Keratinocyte (primary cell): Measurements from ENCODE around the gene ARHGAP8. TPM values are rescaled to one million over a fixed set of nuclear protein-coding genes. Genes with fewer than 3 reads are reported as not detected.
"Not testable (repeated sequence)": the region's sequence is repeated elsewhere in the genome, so short reads cannot be mapped to it uniquely, and the experiment has no call there.

ENCODE experiments used
- DNase-seq: peaks from one replicate; pipeline ENCODE4 v3.0.0-alpha.2; 2011; ENCODE audit warnings: low read depth, missing footprints, low spot score
- FAIRE-seq: peaks from 2 replicates; lab custom pipeline; 2011; peaks lifted over from hg19 to GRCh38; lab: Jason Lieb, UNC
- H2AFZ ChIP-seq: 2 replicates; pipeline ENCODE4 v1.6.0; 2012; ENCODE audit warnings: low read length, control low read depth, inconsistent platforms; ENCODE audit not compliant: control insufficient read depth
- H3K27ac ChIP-seq: 2 replicates; pipeline ENCODE4 v1.5.1; 2011; ENCODE audit warnings: low read length; ENCODE audit not compliant: control insufficient read depth, insufficient read depth
- H3K27me3 ChIP-seq: 3 replicates; pipeline ENCODE4 v1.6.0; 2011; ENCODE audit warnings: low read length; ENCODE audit not compliant: control insufficient read depth, insufficient read depth; ENCODE audit errors: extremely low read depth
- H3K36me3 ChIP-seq, 2 experiments: 2 replicates in 1 of 2; 3 replicates in 1 of 2; pipeline ENCODE4 v1.5.1; 2011; ENCODE audit warnings: low read length in 2 of 2, mild to moderate bottlenecking in 1 of 2; ENCODE audit not compliant: control insufficient read depth in 2 of 2, insufficient read depth in 2 of 2; ENCODE audit errors: extremely low read depth in 1 of 2
- H3K4me1 ChIP-seq: 3 replicates; pipeline ENCODE4 v1.5.1; 2011; ENCODE audit warnings: low read length; ENCODE audit not compliant: control insufficient read depth, insufficient read depth; ENCODE audit errors: extremely low read depth
- H3K4me2 ChIP-seq: 3 replicates; pipeline ENCODE4 v1.6.0; 2011; ENCODE audit warnings: low read depth, low read length; ENCODE audit not compliant: control insufficient read depth, insufficient read depth; ENCODE audit errors: extremely low read depth
- H3K4me3 ChIP-seq, 3 experiments: fragments of 200-600 bp in 1 of 3; sonication (generic) in 1 of 3; 2 replicates in 2 of 3; 3 replicates in 1 of 3; pipeline ENCODE4 v1.5.1; 2011 to 2016; ENCODE audit warnings: low read length in 3 of 3, mild to moderate bottlenecking in 3 of 3, control low read depth in 2 of 3, inconsistent platforms in 1 of 3, low read depth in 1 of 3, mixed read lengths in 1 of 3, mixed run types in 1 of 3, moderate library complexity in 1 of 3; ENCODE audit not compliant: control insufficient read depth in 2 of 3, insufficient read depth in 2 of 3; ENCODE audit errors: extremely low read depth in 1 of 3
- H3K79me2 ChIP-seq: 2 replicates; pipeline ENCODE4 v1.6.0; 2012; ENCODE audit warnings: low read length; ENCODE audit not compliant: control insufficient read depth, insufficient read depth
- H3K9ac ChIP-seq: 3 replicates; pipeline ENCODE4 v1.6.0; 2011; ENCODE audit warnings: low read length; ENCODE audit not compliant: control insufficient read depth, insufficient read depth; ENCODE audit errors: extremely low read depth
- H3K9me1 ChIP-seq: 3 replicates; pipeline ENCODE4 v1.6.0; 2011; ENCODE audit warnings: low read length; ENCODE audit not compliant: control insufficient read depth, insufficient read depth; ENCODE audit errors: extremely low read depth
- H3K9me3 ChIP-seq: 2 replicates; pipeline ENCODE4 v1.5.1; 2012; ENCODE audit warnings: low read depth, low read length; ENCODE audit not compliant: control insufficient read depth
- H4K20me1 ChIP-seq: 3 replicates; pipeline ENCODE4 v1.6.0; 2011; ENCODE audit warnings: low read length; ENCODE audit not compliant: control insufficient read depth, insufficient read depth; ENCODE audit errors: extremely low read depth
- CTCF ChIP-seq, 3 experiments: IDR thresholded peaks in 1 of 3; conservative IDR thresholded peaks in 1 of 3; optimal IDR thresholded peaks in 1 of 3; 2 replicates in 2 of 3; 3 replicates in 1 of 3; pipeline versions ENCODE3 to v1.5.1; 2011; ENCODE audit warnings: low read length in 3 of 3, mild to moderate bottlenecking in 3 of 3, moderate library complexity in 2 of 3, control low read depth in 1 of 3, inconsistent platforms in 1 of 3; ENCODE audit not compliant: insufficient read depth in 2 of 3; ENCODE audit errors: extremely low read depth in 1 of 3
- EZH2 ChIP-seq: IDR thresholded peaks from one replicate; pipeline ENCODE4 v1.6.1; 2012; ENCODE audit warnings: inconsistent platforms, mild to moderate bottlenecking, low read length, moderate library complexity
- dilution Hi-C: fragments of 300-500 bp; cut with MboI; formaldehyde crosslinking; loops from one replicate; pipeline ENCODE4 v1.7.0; 2020; ENCODE audit warnings: low sequenced_read_pairs; ENCODE audit not compliant: extremely low pct_ligation_motif_present
- polyA plus RNA-seq, 5 experiments: library from polyadenylated mRNA; depleted of rRNA in 3 of 5; stranded (reverse) in 3 of 5; stranded (forward) in 1 of 5; unstranded in 1 of 5; fragments of >200 nt; gene quantifications; 1 replicate in 1 of 5; 2 replicates in 3 of 5; 3 replicates in 1 of 5; pipeline versions ENCODE4 v1.2.1 to v1.2.3, GENCODE V29; 2011 to 2012; ENCODE audit warnings: missing spikeins in 2 of 5, low read depth in 1 of 5, low replicate concordance in 1 of 5

The ARHGAP8 gene
- polyA plus RNA-seq, 1 donor (not counting 4 experiments of a cell fraction or from before 2014, with no cell fraction given) = 21.3 TPM

GRCh38 chr22:44799077-44799945, 46.9 kb downstream of the ARHGAP8 start:
- H3K36me3 ChIP-seq = peaks cover 8 to 13% of the 10 kb centered on the region in 2 experiments

GRCh38 chr22:44799946-44800634, 47.7 kb downstream of the ARHGAP8 start:
- H3K4me1 ChIP-seq, H3K27ac ChIP-seq, H3K9me3 ChIP-seq, H3K4me2 ChIP-seq, H3K9ac ChIP-seq, dilution Hi-C loops, H2AFZ ChIP-seq, H3K27me3 ChIP-seq, H3K4me3 ChIP-seq, DNase-seq, H4K20me1 ChIP-seq, H3K9me1 ChIP-seq, FAIRE-seq, H3K79me2 ChIP-seq: not testable (repeated sequence)
- H3K36me3 ChIP-seq = peaks cover 8 to 16% of the 10 kb centered on the region in 2 experiments

More at GRCh38 chr22:44799077-44799945, 46.9 kb downstream of the ARHGAP8 start:
- H3K79me2 ChIP-seq = no peaks in the 10 kb centered on the region
- no peak overlapping the region for H3K4me2 ChIP-seq
- DNase-seq (no peak), FAIRE-seq (no peak)
- no peaks in the 10 kb centered on the region for H3K9me1 ChIP-seq
- H3K4me1 ChIP-seq = no peaks in the 10 kb centered on the region
- dilution Hi-C loops = no loop called here
- H3K9me3 ChIP-seq = no peaks in the 10 kb centered on the region
- no peaks in the 10 kb centered on the region for H4K20me1 ChIP-seq
- H3K9ac ChIP-seq = no peak overlapping the region
- H3K27me3 ChIP-seq = no peaks in the 10 kb centered on the region
- no peak overlapping the region for H2AFZ ChIP-seq
- H3K4me3 ChIP-seq = no peak overlapping the region
- no peak for TF ChIP-seq EZH2
- no peak for TF ChIP-seq CTCF (optimal IDR thresholded peaks at IDR 0.05 in 1 of 3, IDR thresholded peaks at IDR 0.05 in 1 of 3, conservative IDR thresholded peaks at IDR 0.05 in 1 of 3; ENCODE audit: extremely low read depth in 1 of 3, insufficient read depth in 2 of 3, low read length in 3 of 3)
- no peak overlapping the region for H3K27ac ChIP-seq
